ENCODE data around the gene LDLRAD3.

GRCh38 chr11:36060926-36061325, 117.1 kb downstream of the LDLRAD3 start:
- TF ChIP-seq POLR2A (IDR thresholded peaks at IDR 0.05; ENCODE audit: borderline replicate concordance, extremely low read depth, insufficient read depth, insufficient read length): no peak
- no peak for TF ChIP-seq ZBTB33 (IDR thresholded peaks at IDR 0.05; ENCODE audit: extremely low read depth, insufficient replicate concordance, low read length)
- no peak for TF ChIP-seq CTCF (IDR thresholded peaks at IDR 0.05 in 2 of 3, conservative IDR thresholded peaks at IDR 0.05 in 1 of 3; ENCODE audit: borderline replicate concordance in 1 of 3, insufficient read depth in 1 of 3, low read depth in 2 of 3, low read length in 2 of 3)
- TF ChIP-seq CEBPB (IDR thresholded peaks at IDR 0.05; ENCODE audit: low read depth): no peak
- no peak for TF ChIP-seq REST (IDR thresholded peaks at IDR 0.05; ENCODE audit: low read depth)
- TF ChIP-seq EZH2 (IDR thresholded peaks at IDR 0.05): no peak
- no peak for TF ChIP-seq JUND (IDR thresholded peaks at IDR 0.05)
- TF ChIP-seq POLR2AphosphoS5 (IDR thresholded peaks at IDR 0.05; ENCODE audit: low read depth, low read length): no peak
